ENCODE measurements around the gene BCDIN3D. TPM values are rescaled to one million over a fixed set of nuclear protein-coding genes. Genes with fewer than 3 reads are reported as not detected.

Gene BCDIN3D
- total RNA-seq, 3 donors from 2014 or later (not counting 1 experiment from before 2014, with no cell fraction given): 4.0 to 6.0 (median 4.4) TPM

GRCh38 chr12:49792976-49793580 lies 49.8 kb downstream of the BCDIN3D start:
- Mint-ChIP-seq H3K9me3 (no peaks in the 10 kb centered on the region), H3K27ac (no peak overlapping the region), H3K4me1 (no peaks in the 10 kb centered on the region), H3K36me3 (no peaks in the 10 kb centered on the region), H3K4me3 (no peak overlapping the region), H3K27me3 (ENCODE audit: low read depth in 2 of 2) (no peaks in the 10 kb centered on the region)
- Histone ChIP-seq H3K9me3 (ENCODE audit: control insufficient read depth, insufficient read depth, low read length) (no peaks in the 10 kb centered on the region), H3K36me3 (ENCODE audit: control insufficient read depth, insufficient read depth, low read length) (peaks cover 9% of the 10 kb centered on the region), H3K27me3 (ENCODE audit: control insufficient read depth, insufficient read depth, low read length) (no peaks in the 10 kb centered on the region), H3K4me1 (ENCODE audit: control insufficient read depth, insufficient read depth, low read length) (no peaks in the 10 kb centered on the region), H3K27ac (ENCODE audit: low read length) (no peak overlapping the region), H3K4me3 (ENCODE audit: low read length) (no peak overlapping the region)
- no peak for TF ChIP-seq CTCF (IDR thresholded peaks at IDR 0.05)
- ATAC-seq: peak in 1 of 3 donors; percentile 19
- intact Hi-C loops (cut with micrococcal nuclease): no loop called here
- DNase-seq: no peak
- WGBS (ENCODE audit: insufficient coverage): 97% methylated on average over 5 of the region's 11 CpGs

GRCh38 chr12:49792181-49792970 lies 50.5 kb downstream of the BCDIN3D start:
- Mint-ChIP-seq H3K9me3 (peaks cover 0 to 3% of the 10 kb centered on the region in 2 donors), H3K4me3 (no peak overlapping the region), H3K36me3 (no peaks in the 10 kb centered on the region), H3K4me1 (no peaks in the 10 kb centered on the region), H3K27ac (no peak overlapping the region), H3K27me3 (ENCODE audit: low read depth in 2 of 2) (no peaks in the 10 kb centered on the region)
- peaks cover 6% of the 10 kb centered on the region for H3K36me3 ChIP-seq (ENCODE audit: control insufficient read depth, insufficient read depth, low read length)
- DNase-seq: no peak
- H3K27ac ChIP-seq (ENCODE audit: low read length): no peak overlapping the region
- H3K4me3 ChIP-seq (ENCODE audit: low read length): no peak overlapping the region
- WGBS (ENCODE audit: insufficient coverage): 96% methylated on average over 18 of the region's 20 CpGs
- ATAC-seq: peak in 1 of 3 donors; percentile 13
- intact Hi-C loops (cut with micrococcal nuclease): no loop called here
- H3K9me3 ChIP-seq (ENCODE audit: control insufficient read depth, insufficient read depth, low read length): no peaks in the 10 kb centered on the region
- H3K27me3 ChIP-seq (ENCODE audit: control insufficient read depth, insufficient read depth, low read length): no peaks in the 10 kb centered on the region
- TF ChIP-seq CTCF (IDR thresholded peaks at IDR 0.05): no peak
- no peaks in the 10 kb centered on the region for H3K4me1 ChIP-seq (ENCODE audit: control insufficient read depth, insufficient read depth, low read length)

GRCh38 chr12:49791700-49792099 lies 51.2 kb downstream of the BCDIN3D start:
- Histone ChIP-seq H3K27ac (ENCODE audit: low read length) (no peak overlapping the region), H3K36me3 (ENCODE audit: control insufficient read depth, insufficient read depth, low read length) (peaks cover 2% of the 10 kb centered on the region), H3K4me1 (ENCODE audit: control insufficient read depth, insufficient read depth, low read length) (no peaks in the 10 kb centered on the region), H3K4me3 (ENCODE audit: low read length) (no peak overlapping the region), H3K27me3 (ENCODE audit: control insufficient read depth, insufficient read depth, low read length) (no peaks in the 10 kb centered on the region), H3K9me3 (ENCODE audit: control insufficient read depth, insufficient read depth, low read length) (no peaks in the 10 kb centered on the region)
- Mint-ChIP-seq H3K27ac (no peak overlapping the region), H3K4me3 (no peak overlapping the region), H3K9me3 (peaks cover 0 to 3% of the 10 kb centered on the region in 2 donors), H3K4me1 (no peaks in the 10 kb centered on the region), H3K27me3 (ENCODE audit: low read depth in 2 of 2) (no peaks in the 10 kb centered on the region), H3K36me3 (no peaks in the 10 kb centered on the region)
- no peak for TF ChIP-seq CTCF (IDR thresholded peaks at IDR 0.05)
- ATAC-seq (no peak), DNase-seq (no peak)
- intact Hi-C loops (cut with micrococcal nuclease): no loop called here
- WGBS (ENCODE audit: insufficient coverage): 93% methylated on average over 23 of the region's 23 CpGs
